SK-N-SH (cell line): ENCODE measurements around the gene SMCHD1. TPM values are rescaled to one million over a fixed set of nuclear protein-coding genes. Genes with fewer than 3 reads are reported as not detected.

Source experiments
- CTCF ChIA-PET: fragments of 300-600, 350-600 bp; formaldehyde crosslinking; extraction: SDS; loops from one replicate; lab custom pipeline; 2021; lab: Yijun Ruan, JAX
- POLR2A ChIA-PET: fragments of 350-600 bp; sonication (Branson Sonifier 250); formaldehyde crosslinking; extraction: SDS; loops from one replicate; lab custom pipeline; 2020; ENCODE audit warnings: antibody characterized with exemption, inconsistent platforms; lab: Yijun Ruan, JAX
- DNase-seq: peaks from one replicate; pipeline ENCODE4 v3.0.0; 2012
- H2AFZ ChIP-seq: fragments of 200-600 bp; sonication (generic); 2 replicates; pipeline ENCODE4 v1.8.1; 2016; ENCODE audit warnings: antibody characterized with exemption, mild to moderate bottlenecking, low read depth
- H3F3A ChIP-seq: fragments of 200-600 bp; sonication (generic); replicated peaks from 2 replicates; pipeline ENCODE3; 2016; ENCODE audit warnings: antibody characterized with exemption, mild to moderate bottlenecking; ENCODE audit not compliant: insufficient read depth
- H3K27ac ChIP-seq, 2 experiments: fragments of 200-500 bp in 1 of 2; fragments of 200-600 bp in 1 of 2; sonication (Bioruptor generic) in 1 of 2; sonication (generic), shearing (Covaris generic) in 1 of 2; 2 replicates each; pipeline versions ENCODE4 v1.5.1 to v1.6.1; 2014 to 2016; ENCODE audit warnings: low read depth in 2 of 2, inconsistent platforms in 1 of 2, low read length in 1 of 2, mild to moderate bottlenecking in 1 of 2, mixed read lengths in 1 of 2
- H3K27me3 ChIP-seq: fragments of 200-600 bp; sonication (generic), shearing (Covaris generic); 2 replicates; pipeline ENCODE4 v1.6.1; 2016; ENCODE audit warnings: mixed run types; ENCODE audit not compliant: insufficient read depth
- H3K36me3 ChIP-seq, 2 experiments: fragments of 200-500 bp in 1 of 2; fragments of 200-600 bp in 1 of 2; sonication (Bioruptor generic) in 1 of 2; sonication (generic) in 1 of 2; replicated peaks in 1 of 2; 2 replicates each; pipeline versions ENCODE3 to v1.5.1; 2014 to 2016; ENCODE audit warnings: low read length in 1 of 2, mild to moderate bottlenecking in 1 of 2; ENCODE audit not compliant: insufficient read depth in 2 of 2, control insufficient read depth in 1 of 2
- H3K4me1 ChIP-seq, 2 experiments: fragments of 200-500 bp in 1 of 2; fragments of 200-600 bp in 1 of 2; sonication (Bioruptor generic) in 1 of 2; sonication (generic), shearing (Covaris generic) in 1 of 2; 2 replicates each; pipeline versions ENCODE4 v1.5.1 to v1.6.1; 2014 to 2016; ENCODE audit warnings: low read depth in 1 of 2, low read length in 1 of 2, mixed run types in 1 of 2; ENCODE audit not compliant: insufficient read depth in 2 of 2, control insufficient read depth in 1 of 2
- H3K4me2 ChIP-seq: fragments of 200-600 bp; sonication (generic), shearing (Covaris generic); 2 replicates; pipeline ENCODE4 v1.6.1; 2017; ENCODE audit warnings: mixed run types
- H3K4me3 ChIP-seq, 2 experiments: fragments of 200-500 bp in 1 of 2; fragments of 200-600 bp in 1 of 2; sonication (Bioruptor generic) in 1 of 2; sonication (generic), shearing (Covaris generic) in 1 of 2; 2 replicates each; pipeline versions ENCODE4 v1.5.1 to v1.8.1; 2014 to 2016; ENCODE audit warnings: low read depth in 2 of 2, inconsistent platforms in 1 of 2, low read length in 1 of 2, mild to moderate bottlenecking in 1 of 2, mixed read lengths in 1 of 2, moderate library complexity in 1 of 2
- H3K79me2 ChIP-seq: fragments of 200-600 bp; sonication (generic); 2 replicates; pipeline ENCODE4 v1.8.1; 2017; ENCODE audit warnings: mild to moderate bottlenecking; ENCODE audit not compliant: insufficient read depth
- H3K9ac ChIP-seq: fragments of 200-600 bp; sonication (generic); 2 replicates; pipeline ENCODE4 v1.6.1; 2017; ENCODE audit warnings: mixed run types
- H3K9me2 ChIP-seq: fragments of 200-600 bp; sonication (generic); 2 replicates; pipeline ENCODE4 v1.6.1; 2017; ENCODE audit warnings: mixed run types
- H3K9me3 ChIP-seq: fragments of 200-600 bp; sonication (generic); 2 replicates; pipeline ENCODE4 v1.6.1; 2017; ENCODE audit warnings: mixed run types, mild to moderate bottlenecking, moderate library complexity
- H4K20me1 ChIP-seq: fragments of 200-600 bp; sonication (generic); 2 replicates; pipeline ENCODE4 v1.6.1; 2017; ENCODE audit warnings: mild to moderate bottlenecking, mixed run types; ENCODE audit not compliant: insufficient read depth
- ELF1 ChIP-seq: IDR thresholded peaks from 2 replicates; pipeline ENCODE4 v1.4.0; 2012
- EP300 ChIP-seq, 2 experiments: IDR thresholded peaks; 2 replicates each; pipeline versions ENCODE4 v1.4.0 to v1.6.1; 2012; ENCODE audit warnings: borderline replicate concordance in 1 of 2, low read depth in 1 of 2, low read length in 1 of 2
- EZH2phosphoT487 ChIP-seq: fragments of 200-600 bp; sonication (generic); IDR thresholded peaks from 2 replicates; pipeline ENCODE4 v1.6.1; 2017; ENCODE audit warnings: low read depth, mixed run types, mild to moderate bottlenecking, antibody characterized with exemption, moderate library complexity, borderline replicate concordance
- FOXM1 ChIP-seq: IDR thresholded peaks from 2 replicates; pipeline ENCODE4 v1.4.0; 2012; ENCODE audit warnings: low read depth, mild to moderate bottlenecking
- GATA2 ChIP-seq: sonication (generic); formaldehyde crosslinking; IDR thresholded peaks from 2 replicates; pipeline ENCODE4 v1.5.0; 2020; ENCODE audit warnings: mild to moderate bottlenecking, missing genetic modification reagents
- JUND ChIP-seq: IDR thresholded peaks from 2 replicates; pipeline ENCODE4 v1.4.0; 2012
- MEF2A ChIP-seq: IDR thresholded peaks from 2 replicates; pipeline ENCODE4 v1.4.0; 2012; ENCODE audit warnings: low read depth, borderline replicate concordance
- NRF1 ChIP-seq: IDR thresholded peaks from 2 replicates; pipeline ENCODE4 v1.6.1; 2012; ENCODE audit warnings: low read depth, mild to moderate bottlenecking, low read length
- POLR2AphosphoS5 ChIP-seq: IDR thresholded peaks from 2 replicates; pipeline ENCODE4 v1.6.1; 2012; ENCODE audit warnings: low read depth, low read length
- RAD21 ChIP-seq: IDR thresholded peaks from 2 replicates; pipeline ENCODE4 v1.6.1; 2012; ENCODE audit warnings: mild to moderate bottlenecking, low read length
- RCOR1 ChIP-seq: fragments of 150-350 bp; IDR thresholded peaks from 2 replicates; pipeline ENCODE4 v1.6.1; 2017; ENCODE audit warnings: antibody characterized with exemption, low read length
- RXRA ChIP-seq: IDR thresholded peaks from 2 replicates; pipeline ENCODE4 v1.4.0; 2012; ENCODE audit warnings: low read depth, mild to moderate bottlenecking, borderline replicate concordance
- TCF12 ChIP-seq: IDR thresholded peaks from 2 replicates; pipeline ENCODE4 v1.4.0; 2012
- WGBS: methylation state at CpG from one replicate; pipeline ENCODE4 v1.1.6; 2017; ENCODE audit warnings: low lambda C conversion rate; 5-methylcytosine and 5-hydroxymethylcytosine counted together
- polyA plus RNA-seq, 3 experiments: library from polyadenylated mRNA; depleted of rRNA; stranded (reverse); fragments of >200 nt; gene quantifications; 2 replicates each; pipeline ENCODE4 v1.2.3, GENCODE V29; 2012
- TF ChIP-seq, protein P1 (sequence below): IDR thresholded peaks from 2 replicates; pipeline ENCODE4 v1.4.0; 2012; ENCODE audit warnings: low read depth, borderline replicate concordance
- TF ChIP-seq, protein P2 (sequence below): fragments of 200-600 bp; sonication (generic); IDR thresholded peaks from 2 replicates; pipeline ENCODE4 v1.6.1; 2017; ENCODE audit warnings: antibody characterized with exemption, mild to moderate bottlenecking, moderate library complexity
- TF ChIP-seq, protein P3 (sequence below): IDR thresholded peaks from 2 replicates; pipeline ENCODE4; 2012

Gene SMCHD1
- polyA plus RNA-seq, 1 of the 3 experiments (the other 2 are of a cell fraction): 8.9 TPM

DNA sequence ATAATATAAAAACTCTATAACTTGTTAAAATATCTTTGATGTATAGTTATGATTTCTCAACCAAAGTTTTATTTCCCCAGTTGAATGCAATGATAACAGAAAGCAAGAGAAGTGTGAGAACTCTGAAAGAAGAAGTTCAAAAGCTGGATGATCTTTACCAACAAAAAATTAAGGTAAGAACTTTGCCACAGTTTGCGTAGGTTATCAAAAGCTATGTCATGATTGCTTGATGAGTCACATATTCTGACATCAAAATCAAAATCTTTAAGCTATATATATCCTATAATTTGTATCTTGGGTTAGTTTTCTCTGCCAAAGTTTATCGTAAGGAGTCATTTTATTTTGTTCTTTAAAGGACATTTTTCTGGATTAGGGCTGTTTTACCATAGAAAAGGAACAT is 49.2 kb upstream of the SMCHD1 start (continued):
- TF ChIP-seq RCOR1: no peak
- no peak for TF ChIP-seq TCF12
- no peak for TF ChIP-seq EZH2phosphoT487
- TF ChIP-seq, protein P1, sequence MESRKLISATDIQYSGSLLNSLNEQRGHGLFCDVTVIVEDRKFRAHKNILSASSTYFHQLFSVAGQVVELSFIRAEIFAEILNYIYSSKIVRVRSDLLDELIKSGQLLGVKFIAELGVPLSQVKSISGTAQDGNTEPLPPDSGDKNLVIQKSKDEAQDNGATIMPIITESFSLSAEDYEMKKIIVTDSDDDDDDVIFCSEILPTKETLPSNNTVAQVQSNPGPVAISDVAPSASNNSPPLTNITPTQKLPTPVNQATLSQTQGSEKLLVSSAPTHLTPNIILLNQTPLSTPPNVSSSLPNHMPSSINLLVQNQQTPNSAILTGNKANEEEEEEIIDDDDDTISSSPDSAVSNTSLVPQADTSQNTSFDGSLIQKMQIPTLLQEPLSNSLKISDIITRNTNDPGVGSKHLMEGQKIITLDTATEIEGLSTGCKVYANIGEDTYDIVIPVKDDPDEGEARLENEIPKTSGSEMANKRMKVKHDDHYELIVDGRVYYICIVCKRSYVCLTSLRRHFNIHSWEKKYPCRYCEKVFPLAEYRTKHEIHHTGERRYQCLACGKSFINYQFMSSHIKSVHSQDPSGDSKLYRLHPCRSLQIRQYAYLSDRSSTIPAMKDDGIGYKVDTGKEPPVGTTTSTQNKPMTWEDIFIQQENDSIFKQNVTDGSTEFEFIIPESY: no peak

DNA sequence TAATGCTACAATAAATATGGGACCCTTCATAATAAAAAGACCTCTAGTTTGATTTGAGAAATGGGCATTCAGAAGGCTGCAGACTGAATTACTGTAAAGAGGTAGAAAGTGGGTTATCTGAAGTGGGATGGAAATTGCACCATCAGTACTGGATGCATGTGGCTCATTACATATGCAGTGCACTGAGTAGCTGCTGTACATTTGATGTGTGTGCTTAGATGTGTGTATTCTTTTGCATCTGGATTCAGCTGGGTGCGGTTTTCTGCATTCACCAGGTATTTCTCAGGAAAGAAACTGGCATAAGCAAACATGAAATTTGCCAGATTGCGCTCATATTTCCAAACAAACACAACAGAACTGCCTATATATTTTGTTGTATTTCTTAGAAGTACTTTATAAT is 45.9 kb upstream of the SMCHD1 start:
- ChIA-PET POLR2A (no interaction called here), CTCF (no interaction called here)
- Histone ChIP-seq H3K4me3 (no peak overlapping the region), H3K9me3 (no peaks in the 10 kb centered on the region), H3K27ac (no peak overlapping the region), H4K20me1 (no peaks in the 10 kb centered on the region), H3K79me2 (no peaks in the 10 kb centered on the region), H3K4me1 (peaks cover 0 to 6% of the 10 kb centered on the region in 2 experiments; a peak in 1 of 4 replicates), H3K4me2 (no peak overlapping the region), H3K27me3 (no peaks in the 10 kb centered on the region), H3K9me2 (no peaks in the 10 kb centered on the region), H3K9ac (no peak overlapping the region), H3F3A (no peaks in the 10 kb centered on the region), H3K36me3 (peaks cover 29 to 44% of the 10 kb centered on the region in 2 experiments), H2AFZ (no peak overlapping the region)
- DNase-seq: no peak
- WGBS: 95% methylated on average over 2 of the region's 2 CpGs
- TF ChIP-seq EP300 (IDR thresholded peaks at IDR 0.05; ENCODE audit: borderline replicate concordance in 1 of 2, low read depth in 1 of 2, low read length in 1 of 2) (no peak), RAD21 (no peak), NRF1 (no peak), RXRA (no peak)
- TF ChIP-seq, protein P2, sequence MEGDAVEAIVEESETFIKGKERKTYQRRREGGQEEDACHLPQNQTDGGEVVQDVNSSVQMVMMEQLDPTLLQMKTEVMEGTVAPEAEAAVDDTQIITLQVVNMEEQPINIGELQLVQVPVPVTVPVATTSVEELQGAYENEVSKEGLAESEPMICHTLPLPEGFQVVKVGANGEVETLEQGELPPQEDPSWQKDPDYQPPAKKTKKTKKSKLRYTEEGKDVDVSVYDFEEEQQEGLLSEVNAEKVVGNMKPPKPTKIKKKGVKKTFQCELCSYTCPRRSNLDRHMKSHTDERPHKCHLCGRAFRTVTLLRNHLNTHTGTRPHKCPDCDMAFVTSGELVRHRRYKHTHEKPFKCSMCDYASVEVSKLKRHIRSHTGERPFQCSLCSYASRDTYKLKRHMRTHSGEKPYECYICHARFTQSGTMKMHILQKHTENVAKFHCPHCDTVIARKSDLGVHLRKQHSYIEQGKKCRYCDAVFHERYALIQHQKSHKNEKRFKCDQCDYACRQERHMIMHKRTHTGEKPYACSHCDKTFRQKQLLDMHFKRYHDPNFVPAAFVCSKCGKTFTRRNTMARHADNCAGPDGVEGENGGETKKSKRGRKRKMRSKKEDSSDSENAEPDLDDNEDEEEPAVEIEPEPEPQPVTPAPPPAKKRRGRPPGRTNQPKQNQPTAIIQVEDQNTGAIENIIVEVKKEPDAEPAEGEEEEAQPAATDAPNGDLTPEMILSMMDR: no peak

DNA sequence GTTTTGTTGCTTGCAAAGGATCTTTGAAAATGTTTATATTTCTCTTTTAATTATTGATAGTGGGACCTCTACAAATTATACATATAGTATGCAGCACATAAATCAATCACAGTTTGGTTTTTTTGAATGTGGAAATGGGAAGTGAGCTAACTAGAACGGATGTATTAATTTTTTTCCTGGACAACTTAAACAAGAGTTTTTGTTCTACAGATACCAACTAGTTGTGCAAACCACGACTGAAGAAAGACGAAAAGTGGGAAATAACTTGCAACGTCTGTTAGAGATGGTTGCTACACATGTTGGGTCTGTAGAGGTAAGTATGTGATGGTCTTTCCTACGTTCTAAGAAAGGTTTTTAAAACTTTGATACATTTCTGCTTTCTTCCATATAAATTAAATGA is 45.0 kb upstream of the SMCHD1 start:
- Histone ChIP-seq H3K79me2 (no peaks in the 10 kb centered on the region), H3K4me3 (no peak overlapping the region), H4K20me1 (no peaks in the 10 kb centered on the region), H3K4me2 (no peak overlapping the region), H3K9ac (no peak overlapping the region), H3K36me3 (peaks cover 39 to 54% of the 10 kb centered on the region in 2 experiments), H3K9me2 (no peaks in the 10 kb centered on the region), H3K27ac (no peak overlapping the region), H3F3A (no peaks in the 10 kb centered on the region), H2AFZ (no peak overlapping the region), H3K27me3 (no peaks in the 10 kb centered on the region), H3K9me3 (no peaks in the 10 kb centered on the region), H3K4me1 (peaks cover 0 to 2% of the 10 kb centered on the region in 2 experiments; a peak in 1 of 4 replicates)
- ChIA-PET POLR2A (no interaction called here), CTCF (no interaction called here)
- 96% methylated on average over 5 of the region's 5 CpGs for WGBS
- DNase-seq: no peak
- no peak for TF ChIP-seq EZH2phosphoT487
- TF ChIP-seq MEF2A: no peak
- TF ChIP-seq ELF1: no peak
- no peak for TF ChIP-seq POLR2AphosphoS5
- no peak for TF ChIP-seq FOXM1
- TF ChIP-seq JUND: no peak
- TF ChIP-seq, protein P2: no peak
- TF ChIP-seq GATA2 (CRISPR knock-in tag): no peak
- TF ChIP-seq, protein P3, sequence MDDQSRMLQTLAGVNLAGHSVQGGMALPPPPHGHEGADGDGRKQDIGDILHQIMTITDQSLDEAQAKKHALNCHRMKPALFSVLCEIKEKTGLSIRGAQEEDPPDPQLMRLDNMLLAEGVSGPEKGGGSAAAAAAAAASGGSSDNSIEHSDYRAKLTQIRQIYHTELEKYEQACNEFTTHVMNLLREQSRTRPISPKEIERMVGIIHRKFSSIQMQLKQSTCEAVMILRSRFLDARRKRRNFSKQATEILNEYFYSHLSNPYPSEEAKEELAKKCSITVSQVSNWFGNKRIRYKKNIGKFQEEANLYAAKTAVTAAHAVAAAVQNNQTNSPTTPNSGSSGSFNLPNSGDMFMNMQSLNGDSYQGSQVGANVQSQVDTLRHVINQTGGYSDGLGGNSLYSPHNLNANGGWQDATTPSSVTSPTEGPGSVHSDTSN: no peak
- no peak for TF ChIP-seq RAD21
